Spleen (tissue), 7 donors: Measurements from ENCODE around the gene MAN2A2.

ENCODE experiments used
- POLR2A ChIP-seq, 3 donors: fragments of 450-650 bp; IDR thresholded peaks; one replicate each; pipeline ENCODE4 v1.5.1; 2017; ENCODE audit warnings: antibody characterized with exemption in 3 of 3, mild to moderate bottlenecking in 1 of 3
- POLR2AphosphoS5 ChIP-seq, 3 donors: sonication (generic); formaldehyde crosslinking; IDR thresholded peaks; one replicate each; pipeline ENCODE4 v1.5.1; 2017; ENCODE audit warnings: antibody characterized with exemption in 3 of 3
- TF ChIP-seq, protein P1 (sequence below), 11 experiments: fragments of 200-600 bp in 7 of 11; fragments of 450-650 bp in 4 of 11; sonication (generic) in 4 of 11; IDR thresholded peaks in 8 of 11; conservative IDR thresholded peaks in 3 of 11; 1 replicate in 7 of 11; 2 replicates in 4 of 11; pipeline versions ENCODE4 v1.4.0 to v1.8.0; 2016 to 2021; ENCODE audit warnings: antibody characterized with exemption in 11 of 11, inconsistent platforms in 4 of 11, mild to moderate bottlenecking in 1 of 11
- donor health status: DM: no; HTN: no; CAD: no; lungs with moderate emphysema.
- donor health status: DM: no; HTN: no; CAD: no.
- donor health status: DM: no; HTN: no; CAD: no.

DNA sequence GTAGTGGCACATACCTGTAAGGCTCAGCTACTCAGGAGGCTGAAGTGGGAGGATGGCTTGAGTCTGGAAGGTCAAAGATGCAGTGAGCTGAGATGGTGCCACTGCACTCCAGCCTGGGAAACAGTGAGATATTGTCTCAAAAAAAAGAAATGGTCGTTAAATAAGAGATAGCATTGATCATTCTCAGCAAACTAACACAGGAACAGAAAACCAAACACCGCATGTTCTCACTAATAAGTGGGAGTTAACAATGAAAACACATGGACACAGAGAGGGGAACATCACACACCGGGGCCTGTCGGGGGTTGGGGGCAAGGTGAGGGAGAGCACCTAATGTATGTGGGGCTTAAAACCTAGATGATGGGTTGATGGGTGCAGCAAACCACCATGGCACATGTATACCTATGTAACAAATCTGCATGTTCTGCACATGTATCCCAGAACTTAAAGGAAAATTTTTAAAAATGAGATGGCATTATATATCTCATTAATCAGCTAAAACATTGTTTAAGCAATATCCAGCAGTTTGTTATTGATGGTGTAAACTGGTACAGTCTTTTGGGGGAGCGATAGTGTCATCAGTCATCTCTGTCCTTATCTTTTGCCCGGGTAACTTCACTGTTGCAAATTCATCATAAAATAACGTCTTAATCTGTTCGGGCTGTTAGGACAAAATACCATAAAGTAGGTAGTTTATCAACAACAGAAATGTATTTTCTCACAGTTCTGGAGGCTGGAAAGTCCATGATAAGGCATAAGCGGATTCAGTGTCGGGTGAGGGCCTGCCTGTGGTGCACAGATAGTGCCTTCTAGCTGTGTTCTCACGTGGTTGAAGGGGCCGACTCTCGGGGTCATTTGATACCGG is 1.7 kb upstream of the MAN2A2 start:
- TF ChIP-seq, protein P1, sequence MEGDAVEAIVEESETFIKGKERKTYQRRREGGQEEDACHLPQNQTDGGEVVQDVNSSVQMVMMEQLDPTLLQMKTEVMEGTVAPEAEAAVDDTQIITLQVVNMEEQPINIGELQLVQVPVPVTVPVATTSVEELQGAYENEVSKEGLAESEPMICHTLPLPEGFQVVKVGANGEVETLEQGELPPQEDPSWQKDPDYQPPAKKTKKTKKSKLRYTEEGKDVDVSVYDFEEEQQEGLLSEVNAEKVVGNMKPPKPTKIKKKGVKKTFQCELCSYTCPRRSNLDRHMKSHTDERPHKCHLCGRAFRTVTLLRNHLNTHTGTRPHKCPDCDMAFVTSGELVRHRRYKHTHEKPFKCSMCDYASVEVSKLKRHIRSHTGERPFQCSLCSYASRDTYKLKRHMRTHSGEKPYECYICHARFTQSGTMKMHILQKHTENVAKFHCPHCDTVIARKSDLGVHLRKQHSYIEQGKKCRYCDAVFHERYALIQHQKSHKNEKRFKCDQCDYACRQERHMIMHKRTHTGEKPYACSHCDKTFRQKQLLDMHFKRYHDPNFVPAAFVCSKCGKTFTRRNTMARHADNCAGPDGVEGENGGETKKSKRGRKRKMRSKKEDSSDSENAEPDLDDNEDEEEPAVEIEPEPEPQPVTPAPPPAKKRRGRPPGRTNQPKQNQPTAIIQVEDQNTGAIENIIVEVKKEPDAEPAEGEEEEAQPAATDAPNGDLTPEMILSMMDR (IDR thresholded peaks at IDR 0.05 in 8 of 11, conservative IDR thresholded peaks at IDR 0.05 in 3 of 11): no peak
- TF ChIP-seq POLR2A (IDR thresholded peaks at IDR 0.05): no peak
- TF ChIP-seq POLR2AphosphoS5 (IDR thresholded peaks at IDR 0.05): no peak
